ENCODE results near the gene SAMD8. TPM values are rescaled to one million over a fixed set of nuclear protein-coding genes. Genes with fewer than 3 reads are reported as not detected.
A peak's percentile ranks its signal among the peaks of the same experiment; 100 is the strongest.
"Not testable (repeated sequence)": the region's sequence is repeated elsewhere in the genome, so short reads cannot be mapped to it uniquely, and the experiment has no call there.

The SAMD8 gene
- total RNA-seq, 1 donor from 2014 or later: 29.6 TPM

DNA sequence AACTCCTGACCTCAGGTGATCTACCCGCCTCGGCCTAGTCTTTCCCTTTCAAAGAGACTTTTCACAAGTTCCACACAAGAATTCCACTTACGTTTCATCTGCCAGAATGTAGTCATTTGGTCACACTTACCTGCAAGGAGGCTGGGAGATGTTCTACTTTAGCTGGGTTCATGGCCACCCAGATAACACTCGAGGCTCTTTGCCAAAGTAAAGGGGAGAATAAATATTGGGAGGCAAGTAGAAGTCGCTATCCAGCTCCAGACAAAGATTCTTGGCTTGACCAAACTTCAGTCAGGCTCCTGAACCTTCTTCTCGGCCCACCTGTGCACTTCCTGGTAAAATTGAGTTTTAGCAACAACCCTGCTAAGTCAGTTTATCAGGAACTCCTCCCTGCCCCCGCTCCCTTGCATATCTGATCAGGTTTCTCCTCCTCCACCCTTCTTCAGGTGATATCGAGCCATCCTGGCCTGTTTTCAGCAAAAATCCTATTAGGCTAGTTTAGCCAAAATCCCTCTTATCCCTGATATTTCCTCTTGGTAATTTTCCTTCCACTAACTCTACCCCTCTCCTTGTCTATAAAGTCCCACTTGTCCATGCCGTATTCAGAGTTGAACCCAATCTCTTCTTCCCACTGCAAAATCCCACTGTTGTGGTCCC, 25.1 kb upstream of the SAMD8 start:
- no peak for ATAC-seq

DNA sequence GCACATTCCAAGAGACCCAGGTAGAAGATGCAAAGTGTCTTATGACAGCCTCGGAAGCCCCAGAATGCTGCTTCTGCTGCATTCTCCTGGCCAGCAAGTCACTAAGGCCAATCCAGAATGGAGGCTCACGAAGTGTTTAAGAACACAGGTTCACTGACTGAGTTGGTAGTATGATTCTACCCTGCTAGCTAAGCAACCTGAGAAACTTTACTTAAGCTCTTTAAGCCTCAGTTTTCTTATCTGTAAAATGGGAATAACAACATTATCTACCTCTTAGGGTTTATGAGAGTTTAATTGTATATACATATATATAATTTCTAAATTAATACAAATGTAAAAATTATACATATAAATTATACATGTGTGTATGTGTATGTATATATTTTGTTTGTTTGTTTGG, 22.8 kb upstream of the SAMD8 start:
- ATAC-seq: no peak

DNA sequence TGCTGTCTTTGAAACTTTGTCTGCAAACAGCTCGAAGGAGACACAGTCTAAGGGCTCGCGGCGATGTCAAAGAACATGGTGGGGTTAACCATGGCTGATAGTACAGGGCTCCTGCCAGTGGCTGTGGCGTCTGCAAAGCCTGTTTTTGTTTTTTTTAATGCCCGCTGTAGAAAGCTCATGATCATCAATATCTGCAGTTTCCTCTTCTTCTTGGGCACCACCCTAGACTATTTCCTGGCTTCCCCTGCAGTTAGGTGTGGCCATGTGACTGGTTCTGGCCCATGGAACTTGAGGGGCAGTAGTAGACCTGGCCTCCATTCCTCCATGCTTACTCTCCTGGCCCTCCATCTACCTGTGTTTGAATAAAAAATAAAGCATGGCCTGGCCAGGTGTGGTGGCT, 21.8 kb upstream of the SAMD8 start:
- ATAC-seq: no peak

DNA sequence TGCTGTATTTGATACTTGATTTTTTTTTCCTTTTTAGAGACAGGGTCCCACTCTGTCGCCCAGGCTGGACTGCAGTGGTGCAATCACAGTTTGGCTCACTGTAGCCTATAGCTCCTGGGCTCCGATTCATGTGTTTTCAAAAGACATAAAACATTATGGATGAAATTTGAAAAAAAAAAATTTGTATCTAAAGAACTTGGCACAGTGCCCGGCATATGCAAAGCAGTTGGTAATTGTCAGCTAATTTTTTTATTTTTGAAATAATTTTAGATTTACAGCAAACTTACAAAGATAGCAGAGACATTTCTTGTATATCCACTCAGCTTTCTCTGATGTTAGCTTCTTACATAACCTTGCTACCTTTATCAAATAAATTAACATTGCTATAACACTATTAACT, 20.3 kb upstream of the SAMD8 start:
- ATAC-seq: no peak

DNA sequence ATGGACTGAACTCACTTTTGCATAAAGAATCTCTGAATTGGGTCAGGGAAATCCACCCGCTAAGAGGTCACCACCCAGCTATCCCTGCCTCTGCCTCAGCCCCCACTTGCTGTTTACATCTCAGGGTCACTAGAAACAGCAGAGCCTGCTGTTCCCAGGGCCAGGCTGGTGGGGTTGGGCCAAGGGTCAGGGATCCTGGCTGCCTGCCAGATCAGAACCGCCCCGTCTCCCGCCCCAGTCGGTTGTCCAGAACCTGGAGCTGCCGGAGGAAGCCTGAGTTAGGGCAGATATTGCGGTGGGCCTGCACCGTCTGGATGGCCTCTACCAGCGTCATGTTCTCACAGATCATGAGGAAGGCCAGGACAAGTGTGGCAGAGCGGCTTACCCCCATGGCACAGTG, 17.0 kb upstream of the SAMD8 start:
- no peak for ATAC-seq

DNA sequence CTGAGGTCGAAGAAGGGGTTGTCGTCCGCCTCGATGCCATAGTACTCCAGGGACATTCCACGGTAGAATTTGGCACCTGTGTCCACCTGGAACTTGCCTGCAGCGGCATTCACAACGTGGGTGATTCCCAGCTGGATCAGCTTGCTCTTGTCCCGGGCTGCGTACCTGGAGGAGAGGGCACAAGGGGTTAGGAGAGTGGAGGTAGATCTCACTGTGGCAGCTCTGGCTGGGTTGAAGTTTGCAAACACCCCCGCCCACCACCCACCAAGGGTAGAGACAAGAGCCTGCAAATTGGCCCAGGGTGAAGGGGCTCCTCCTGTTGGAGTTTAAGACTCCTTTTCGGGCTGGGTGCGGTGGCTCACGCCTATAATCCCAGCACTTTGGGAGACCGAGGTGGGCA, 15.8 kb upstream of the SAMD8 start:
- no peak for ATAC-seq

DNA sequence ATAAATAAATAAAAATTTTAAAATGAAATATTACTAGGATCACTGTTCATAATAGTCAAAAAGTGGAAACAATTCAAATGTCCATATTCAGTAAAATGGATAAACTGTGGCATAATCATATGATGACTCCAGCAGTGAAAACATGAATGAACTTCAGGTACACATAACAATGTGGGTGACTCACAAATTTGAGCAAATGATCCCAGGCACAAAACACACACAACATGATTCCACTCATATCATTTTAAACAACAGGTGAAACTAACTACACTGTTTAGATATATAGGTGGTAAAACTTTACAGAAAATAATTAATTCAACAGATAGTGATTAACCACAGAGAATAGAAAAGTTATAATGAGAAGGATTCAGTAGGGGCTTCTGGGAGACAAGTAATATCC, 14.7 kb upstream of the SAMD8 start:
- ATAC-seq: no peak

DNA sequence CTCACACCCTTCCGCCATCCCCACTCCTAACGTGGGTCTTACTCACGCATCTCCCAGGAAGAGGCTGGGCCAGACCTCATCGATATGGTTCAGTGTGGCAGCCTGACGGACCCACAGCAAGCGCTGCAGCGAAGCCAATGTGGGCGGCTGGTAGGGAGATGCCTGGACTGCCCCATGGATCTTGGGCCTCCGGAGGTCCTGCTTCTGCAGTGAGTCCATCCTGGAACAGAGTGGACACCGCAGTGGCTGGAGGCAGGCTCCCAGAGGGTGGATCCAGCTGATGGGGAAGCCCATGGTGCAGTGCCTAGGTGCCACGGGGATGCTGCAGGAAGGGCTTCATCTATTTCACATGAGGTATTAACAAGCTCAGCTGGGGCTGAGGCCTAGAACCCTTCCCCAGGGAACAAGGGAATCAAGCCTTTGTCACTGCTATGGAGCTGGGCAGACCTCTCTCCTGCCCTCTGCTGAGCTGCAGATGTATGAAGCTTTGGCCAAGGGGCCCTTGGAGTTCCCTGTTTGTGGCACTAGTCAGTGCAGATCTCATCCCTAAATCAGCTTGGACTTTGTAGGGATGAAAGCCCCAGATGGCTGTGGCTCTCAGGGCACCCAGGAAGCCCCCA, 13.7 kb upstream of the SAMD8 start:
- ATAC-seq: no peak

DNA sequence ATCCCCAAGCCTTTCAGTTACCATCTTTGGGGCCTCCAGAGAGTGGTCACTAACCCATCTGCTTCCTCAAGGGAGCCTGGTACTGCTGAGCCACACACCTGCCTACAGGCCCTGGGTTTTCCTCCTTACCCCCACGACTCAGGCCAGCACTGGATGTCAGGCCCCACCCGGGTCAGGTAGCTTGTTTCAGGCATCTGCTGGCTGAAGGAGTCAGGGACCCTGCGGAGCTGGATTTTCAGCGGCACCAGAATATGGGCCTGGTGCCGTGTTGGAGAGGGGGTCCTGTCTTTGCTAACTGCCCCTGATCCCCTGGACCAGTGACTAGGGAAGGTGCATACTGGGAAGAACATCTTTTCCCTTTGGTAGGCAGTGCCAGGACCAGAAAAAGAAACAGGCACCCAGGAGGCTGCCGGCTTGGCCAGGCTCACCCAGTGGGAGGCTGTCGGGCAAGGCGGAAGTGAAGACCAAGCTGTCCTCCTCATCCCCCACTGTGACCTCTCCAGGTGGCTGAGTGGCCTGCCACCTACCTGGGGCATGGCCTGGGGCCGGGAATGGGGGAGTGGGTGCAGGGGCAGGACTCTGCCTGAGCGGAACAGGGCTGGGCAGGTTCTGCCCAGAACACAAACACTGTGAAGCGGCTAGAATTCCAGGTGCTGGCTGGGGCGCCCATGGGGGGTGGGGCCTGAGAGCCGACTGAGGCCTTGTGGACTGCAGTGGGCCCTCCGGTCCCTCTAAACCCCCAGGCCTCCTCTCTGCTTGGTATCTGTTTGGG, 12.4 kb upstream of the SAMD8 start:
- ATAC-seq: no peak

DNA sequence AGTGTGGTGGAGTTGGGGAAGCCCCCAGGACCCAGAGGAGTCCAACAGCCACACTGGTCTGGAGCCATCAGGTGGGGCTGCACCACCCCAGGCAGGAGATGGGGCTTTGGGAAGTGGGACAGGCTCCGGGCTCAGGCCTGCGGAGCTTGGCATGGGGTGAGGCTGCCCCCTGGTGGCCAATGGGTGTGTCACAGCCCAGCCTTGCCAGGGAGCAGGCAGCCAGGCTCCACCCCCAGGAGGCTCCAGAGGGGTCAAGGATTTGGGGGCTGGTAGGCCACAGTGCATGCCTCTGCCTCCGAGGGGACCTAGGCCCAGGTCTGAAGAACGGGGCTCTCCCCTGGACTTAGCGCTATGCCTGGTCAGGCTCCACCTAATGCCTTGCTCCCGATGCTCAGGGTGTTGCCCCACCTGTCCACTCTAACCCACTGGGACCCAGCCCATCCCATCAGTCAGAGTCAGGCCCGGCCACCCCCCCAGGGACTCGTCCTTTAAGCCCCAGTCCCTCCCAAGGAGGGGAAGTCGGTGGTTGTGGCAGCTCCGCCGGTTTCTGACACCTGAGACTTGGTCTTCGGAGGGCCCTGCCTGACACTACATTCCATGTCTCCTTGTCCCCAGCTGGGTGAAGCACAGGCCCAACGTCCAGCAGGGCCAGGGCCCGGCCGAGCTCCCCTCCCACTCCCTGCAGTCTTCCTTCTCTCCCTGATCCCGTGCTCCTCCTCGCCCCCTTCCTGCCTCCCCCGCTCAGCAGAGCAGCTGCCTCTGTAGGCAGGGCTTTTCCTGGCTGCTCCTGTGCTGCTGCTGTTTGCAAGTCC, 11.3 kb upstream of the SAMD8 start:
- ATAC-seq: peak; percentile 78

DNA sequence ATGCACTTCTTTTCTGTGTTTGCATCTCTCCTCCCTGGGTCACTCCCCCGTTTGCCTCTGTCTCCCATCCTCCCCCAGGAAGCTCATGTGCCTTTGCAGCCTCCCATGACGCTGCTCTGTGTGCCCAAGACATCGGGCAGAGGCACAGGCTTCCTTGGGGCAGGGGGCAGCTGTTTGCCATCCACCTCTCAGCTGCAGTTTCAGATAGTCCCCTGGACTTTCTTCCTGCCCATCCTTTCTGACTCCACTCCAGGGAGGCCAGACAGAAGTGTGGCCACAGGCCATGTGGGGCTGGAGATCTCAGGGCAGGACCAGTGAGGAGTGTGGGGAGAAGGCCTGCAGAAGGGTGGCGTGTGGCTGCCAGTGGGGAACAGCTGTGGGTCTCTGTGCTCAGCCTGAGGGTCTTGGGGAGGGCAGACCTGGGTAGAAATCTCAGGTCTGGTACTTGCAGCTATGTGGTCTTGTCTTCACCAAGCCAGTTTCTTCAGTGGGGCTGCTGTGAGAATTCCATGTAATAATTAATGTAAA, 10.6 kb upstream of the SAMD8 start:
- no peak for ATAC-seq

DNA sequence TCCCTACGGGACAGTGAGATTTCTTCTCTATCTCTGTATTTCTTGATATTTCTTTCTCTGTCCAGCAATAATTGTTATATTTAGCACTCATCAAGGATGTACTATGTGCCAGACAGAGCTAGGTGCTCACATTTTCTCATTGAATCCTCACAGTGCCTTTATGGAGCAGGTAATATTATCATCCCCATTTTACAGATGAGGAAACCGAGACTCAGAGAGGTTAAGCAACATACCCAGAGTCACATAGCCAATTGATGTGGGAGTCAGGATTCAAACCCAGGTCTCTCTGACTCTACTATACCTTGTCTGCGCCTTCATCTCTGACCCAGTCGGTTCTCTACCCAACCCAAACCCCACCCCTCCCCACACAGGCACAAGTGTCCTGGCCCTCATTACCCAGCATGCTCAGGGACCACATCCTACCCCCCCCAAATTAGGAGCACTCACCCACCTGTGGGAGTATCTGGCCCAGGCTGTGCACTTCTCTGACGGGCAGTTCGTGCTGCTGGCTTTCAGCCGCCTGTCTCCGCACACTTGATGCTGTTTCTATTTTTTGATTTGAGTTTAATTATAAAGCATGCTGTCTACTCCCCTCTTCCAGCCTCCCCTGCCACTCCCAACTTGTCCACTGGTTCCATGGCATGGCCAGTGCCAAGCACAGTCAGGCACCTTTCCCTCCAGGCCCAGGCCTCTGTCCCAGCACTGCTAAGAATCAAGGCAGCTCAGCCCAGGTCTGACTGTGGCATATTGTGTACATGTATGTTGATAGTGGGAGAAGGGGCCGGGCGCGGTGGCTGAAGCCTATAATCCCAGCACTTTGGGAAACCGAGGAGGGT, 9.8 kb upstream of the SAMD8 start:
- ATAC-seq: no peak

DNA sequence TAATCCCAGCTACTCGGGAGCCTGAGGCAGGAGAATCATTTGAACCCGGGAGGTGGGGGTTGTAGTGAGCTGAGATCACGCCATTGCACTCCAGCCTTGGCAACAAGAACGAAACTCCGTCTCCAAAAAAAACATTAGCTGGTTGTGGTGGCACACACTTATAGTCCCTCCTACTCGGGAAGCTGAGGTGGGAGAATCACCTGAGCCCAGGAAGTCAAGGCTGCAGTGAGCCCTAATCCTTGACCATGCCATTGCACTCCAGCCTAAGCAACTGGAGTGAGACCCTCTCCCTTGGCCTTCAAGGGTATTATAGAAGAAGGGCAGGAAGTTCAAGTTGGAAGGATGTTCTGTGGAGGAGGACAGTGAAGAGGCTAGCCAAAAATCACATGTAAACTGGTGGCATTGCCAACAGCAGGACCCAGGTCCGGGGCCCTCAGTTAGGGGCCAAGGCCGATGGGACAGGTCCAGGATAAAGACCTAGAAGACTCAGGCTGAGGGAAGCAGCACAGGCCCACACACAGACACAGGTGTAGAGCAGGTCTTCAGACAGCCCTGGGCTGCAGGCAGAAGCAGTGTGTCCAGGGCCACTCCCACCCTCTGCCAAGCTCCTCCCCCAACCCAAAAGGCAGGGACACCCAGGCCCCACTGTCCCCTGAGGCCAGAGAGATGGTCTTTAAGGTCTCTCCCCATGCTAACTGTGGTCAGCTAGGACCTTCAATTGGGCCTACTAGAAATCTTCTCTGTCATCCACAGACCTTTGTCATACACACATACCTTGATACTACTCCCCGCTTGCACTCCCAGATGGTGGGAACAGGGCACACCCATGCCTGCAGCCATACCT, 8.4 kb upstream of the SAMD8 start:
- peak; percentile 5 for ATAC-seq

DNA sequence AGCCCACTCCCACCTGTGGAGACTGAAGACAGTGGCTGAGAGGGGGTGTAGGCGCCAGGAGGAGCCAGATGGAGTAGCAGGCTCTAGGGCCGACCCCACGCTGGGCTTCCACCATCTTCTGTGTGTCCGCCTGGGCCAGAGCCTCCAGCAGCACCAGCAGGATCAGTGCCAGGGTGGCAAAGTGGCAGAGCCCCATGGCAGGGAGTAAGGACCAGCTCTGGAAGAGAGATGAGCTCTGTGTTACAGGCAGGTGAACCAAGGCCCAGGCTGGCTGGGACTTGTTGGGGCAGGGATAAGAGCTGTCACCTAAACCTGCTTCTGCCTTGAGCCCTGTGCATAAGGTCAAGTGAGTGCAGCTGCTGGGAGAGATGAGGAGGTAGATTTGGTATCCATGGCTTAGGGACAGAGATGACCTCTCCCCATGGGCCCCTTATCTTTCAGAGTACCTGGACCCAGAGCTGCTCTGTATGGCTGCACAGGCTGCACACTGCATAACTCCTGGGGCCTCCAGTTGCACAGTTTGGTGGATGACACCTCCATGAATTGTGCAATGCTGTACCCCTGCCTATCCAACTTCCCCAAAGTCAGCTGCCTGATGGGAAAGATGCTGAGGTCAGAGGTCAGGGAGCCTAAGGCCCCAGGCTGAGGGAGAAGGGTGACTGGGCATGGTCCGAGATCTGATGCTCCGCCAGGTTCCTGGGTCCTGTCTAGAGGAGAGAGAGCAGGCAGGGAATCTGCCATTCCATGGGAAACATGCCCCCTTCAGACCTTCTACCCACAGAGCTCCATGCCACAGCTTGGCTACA, 7.4 kb upstream of the SAMD8 start:
- ATAC-seq: peak; percentile 71

DNA sequence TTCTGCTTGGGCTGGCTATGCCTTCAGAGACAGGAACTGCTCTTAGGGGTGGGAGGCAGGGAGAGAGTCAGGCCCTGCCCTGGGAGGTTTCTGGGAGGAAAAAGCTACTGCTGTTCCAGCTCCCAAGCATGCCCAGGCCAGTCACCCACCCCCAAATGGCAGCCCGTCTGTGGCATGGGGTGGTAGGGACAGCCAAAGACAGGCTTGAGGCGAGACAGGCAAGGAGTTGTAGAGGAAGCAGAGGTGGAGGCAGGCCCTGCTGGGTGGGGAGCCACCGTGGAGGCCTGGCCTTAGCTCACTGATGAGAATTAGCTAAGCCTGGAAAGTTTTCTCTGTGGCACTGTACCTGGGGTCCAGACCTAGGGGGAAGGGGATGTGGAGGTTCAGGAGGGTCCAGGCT, 6.6 kb upstream of the SAMD8 start:
- ATAC-seq: no peak

DNA sequence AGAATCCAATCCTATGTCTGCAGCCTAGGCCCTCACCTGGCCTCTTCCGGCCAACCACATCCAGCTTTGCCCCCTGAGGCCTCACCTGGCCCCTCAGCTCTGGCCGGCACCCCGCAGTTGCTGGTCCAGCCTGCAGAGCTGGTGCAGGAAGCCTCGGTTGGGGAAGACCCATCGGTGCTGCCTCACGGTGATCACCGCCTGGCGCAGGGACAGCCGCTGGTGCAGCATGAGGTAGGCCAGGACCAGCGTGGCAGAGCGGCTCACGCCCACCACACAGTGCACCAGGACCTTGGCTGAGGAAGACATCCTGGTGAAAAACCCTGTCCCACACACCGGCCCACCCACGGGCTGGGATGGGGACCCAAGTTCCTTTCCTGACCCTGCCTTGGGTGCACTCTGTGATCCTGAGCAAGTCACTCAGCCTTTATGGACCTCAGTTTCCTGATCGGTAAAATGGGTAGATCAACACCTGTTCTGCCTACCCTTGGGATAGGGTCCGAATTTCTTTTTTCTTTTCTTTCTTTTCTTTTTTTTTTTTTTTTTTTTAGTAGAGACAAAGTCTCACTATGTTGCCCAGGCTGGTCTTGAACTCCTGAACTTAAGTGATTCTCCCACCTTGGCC, 5.8 kb upstream of the SAMD8 start:
- ATAC-seq: no peak

DNA sequence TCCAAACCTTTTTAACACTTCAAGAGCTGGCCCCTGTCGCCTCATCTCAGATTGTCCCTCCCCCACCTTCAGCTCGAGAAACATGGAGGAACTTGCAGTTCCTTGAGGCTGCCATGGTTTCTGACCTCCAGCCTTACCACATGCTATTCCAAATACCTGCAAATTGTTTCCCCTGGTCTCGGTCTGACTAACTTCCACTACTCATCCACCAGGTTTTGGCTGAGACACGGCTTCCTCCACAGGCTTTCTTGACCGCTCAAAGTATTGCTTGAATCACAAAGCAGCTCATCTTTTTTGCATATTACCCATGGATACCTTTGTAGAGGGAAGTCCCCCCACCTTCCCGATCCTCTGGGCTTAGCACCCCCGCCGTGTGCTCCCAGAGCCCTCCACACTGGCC, 5.2 kb upstream of the SAMD8 start:
- ATAC-seq: no peak

DNA sequence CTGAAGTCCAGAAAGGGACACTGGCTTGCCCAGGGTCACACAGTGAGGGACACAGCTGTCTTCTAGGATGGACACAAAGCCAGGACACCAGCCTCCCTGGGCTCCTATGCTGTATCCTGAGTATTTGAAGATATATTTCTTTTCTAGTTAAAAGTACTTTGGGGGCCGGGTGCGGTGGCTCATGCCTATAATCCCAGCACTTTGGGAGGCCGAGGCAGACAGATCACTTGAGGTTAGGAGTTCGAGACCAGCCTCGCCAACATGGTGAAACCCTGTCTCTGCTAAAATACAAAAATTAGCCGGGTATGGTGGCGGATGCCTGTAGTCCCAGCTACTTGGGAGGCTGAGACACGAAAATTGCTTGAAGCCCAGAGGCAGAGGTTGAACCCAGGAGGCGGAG, 4.6 kb upstream of the SAMD8 start:
- ATAC-seq: not testable (repeated sequence)

Measured in esophagus mucosa (tissue), 1 donor.